NCI-H2171 (cell line): Measurements from ENCODE around the gene ABCA2.
"Not testable (repeated sequence)": the region's sequence is repeated elsewhere in the genome, so short reads cannot be mapped to it uniquely, and the experiment has no call there.

ENCODE experiments used
- DNase-seq: peaks from one replicate; lab custom pipeline; 2025; lab: John Stamatoyannopoulos, UW

ABCA2 gene

DNA sequence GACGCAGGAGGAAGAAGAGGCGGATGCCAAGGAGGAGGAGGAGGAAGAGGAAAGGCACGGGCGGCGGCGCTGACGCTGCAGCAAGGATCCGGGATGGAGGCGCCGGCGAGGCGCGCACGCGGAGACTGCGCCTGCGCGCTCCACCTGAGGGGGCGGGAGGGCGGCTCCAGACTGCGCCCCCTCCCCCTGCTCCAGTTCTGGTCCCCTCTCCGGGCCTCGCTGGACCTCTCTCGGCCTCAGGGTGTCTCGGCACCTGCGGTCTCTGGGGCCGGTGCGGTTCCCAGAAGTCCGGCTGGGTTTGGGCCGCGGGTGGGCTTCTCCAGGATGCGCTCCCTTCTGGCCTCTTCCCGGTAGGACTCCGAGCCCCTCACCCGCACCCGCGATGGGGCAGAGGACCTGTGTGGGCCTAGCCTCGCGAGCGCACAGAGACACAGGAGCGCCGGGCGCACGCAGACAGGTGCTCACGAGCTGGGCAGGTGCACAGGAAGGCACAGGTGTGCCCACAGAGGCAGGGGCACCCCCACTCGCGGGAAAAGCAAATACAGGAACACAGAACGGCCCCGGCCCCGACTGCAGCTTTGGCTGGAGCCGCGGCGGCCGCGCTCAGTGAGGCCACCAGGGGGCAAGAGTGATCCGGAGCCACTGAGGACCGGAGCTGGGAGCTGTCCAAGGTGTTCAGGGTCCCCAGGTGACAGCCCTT lies 18.2 kb upstream of the ABCA2 start, which contains the start of gene NPDC1:
TSS of gene NPDC1 (minus strand) at position 90 of the 700 bp plus-strand sequence. CDS start 188 bp downstream, outside the sequence.
- DNase-seq, result peak; percentile 86

DNA sequence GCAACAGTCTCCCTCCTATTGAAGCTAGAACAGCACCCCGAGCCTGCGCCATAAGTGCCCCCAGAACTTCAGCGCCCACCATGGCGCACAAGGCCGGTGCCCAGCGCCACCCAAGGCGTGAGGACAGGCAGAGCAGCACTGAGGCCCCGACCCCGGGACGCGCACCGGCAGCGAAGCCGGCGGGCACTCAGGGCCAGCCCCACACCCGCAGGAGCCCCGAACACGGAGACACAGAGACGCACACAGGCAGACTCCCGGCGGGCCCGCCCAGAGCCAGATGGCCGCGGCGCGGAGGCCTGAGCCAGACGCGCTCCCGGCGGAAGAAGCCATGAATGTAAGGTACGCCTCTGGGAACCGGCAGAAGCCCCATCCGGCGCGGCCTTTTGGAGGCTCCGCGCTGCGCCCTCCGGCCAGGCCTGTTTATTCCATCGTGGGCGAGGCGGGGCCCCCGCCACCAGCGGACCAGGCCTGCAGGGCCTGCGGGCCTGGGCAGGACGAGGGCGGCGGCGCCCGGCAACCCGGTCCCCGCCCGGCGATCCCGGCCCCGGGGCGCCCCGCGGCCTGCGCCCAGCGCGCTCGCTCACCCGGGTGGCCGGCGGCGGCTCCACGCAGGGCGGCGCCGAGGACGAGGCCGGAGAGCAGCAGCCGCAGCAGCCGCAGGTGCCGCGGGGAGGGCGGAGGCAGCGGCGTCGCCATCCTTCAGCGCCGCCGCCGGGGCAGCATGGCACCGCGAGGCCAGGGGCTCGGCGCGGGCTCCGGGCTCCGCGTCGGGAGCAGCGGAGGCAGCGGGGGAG lies 17.5 kb upstream of the ABCA2 start:
- peak; percentile 82 for DNase-seq

DNA sequence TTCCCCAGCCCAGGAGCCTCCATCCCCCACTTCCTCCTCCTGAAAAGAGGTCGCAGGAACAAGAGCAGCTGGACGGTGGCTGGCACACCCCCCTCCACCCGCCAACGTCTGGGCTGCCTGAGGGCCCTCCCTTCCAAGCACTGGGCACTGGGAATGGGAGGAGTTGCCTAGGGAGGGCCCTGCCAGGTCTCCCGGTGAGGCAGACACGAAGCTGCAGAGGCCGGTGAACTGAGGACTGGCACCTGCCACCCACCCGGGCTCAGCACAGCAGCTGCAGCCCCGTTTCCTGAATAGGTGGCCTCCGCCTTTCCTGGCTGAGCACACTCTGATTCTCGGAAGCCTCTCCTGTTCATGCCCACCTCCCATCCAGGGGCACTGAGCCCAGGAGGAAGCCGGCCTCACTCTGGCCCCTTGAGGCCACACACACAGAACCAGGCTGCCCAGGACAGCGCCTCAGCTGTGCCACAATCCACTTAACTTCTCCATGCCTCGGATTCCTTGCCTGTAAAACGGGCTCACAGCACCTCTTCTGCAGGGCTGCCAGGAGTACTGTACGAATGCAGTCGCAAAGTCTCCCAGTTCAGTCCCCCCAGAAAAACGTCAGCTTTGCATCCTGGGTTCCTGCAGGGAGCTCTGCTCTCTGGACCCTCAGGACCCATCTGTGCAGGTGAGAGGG lies 16.6 kb upstream of the ABCA2 start:
- DNase-seq, result no peak

DNA sequence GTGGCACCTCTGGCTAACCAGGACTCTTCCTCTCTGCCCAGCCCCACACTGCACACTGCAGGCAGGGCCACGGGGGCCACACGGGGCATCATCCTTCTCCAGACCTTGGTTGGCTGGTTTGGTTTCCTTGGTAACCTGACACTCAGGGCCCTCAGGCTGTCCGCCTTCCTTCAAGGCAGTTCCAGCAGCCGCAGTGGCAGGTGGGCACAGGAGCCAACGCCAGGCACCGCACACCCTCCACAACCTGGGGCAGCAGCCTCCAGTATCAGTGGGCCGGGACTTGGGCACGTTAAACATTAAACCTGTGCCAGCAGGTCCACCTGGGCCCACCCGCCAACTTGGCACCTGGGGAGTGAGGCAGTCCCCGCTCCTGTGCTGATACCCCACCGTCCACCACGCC lies 16.0 kb upstream of the ABCA2 start:
- DNase-seq, result no peak

DNA sequence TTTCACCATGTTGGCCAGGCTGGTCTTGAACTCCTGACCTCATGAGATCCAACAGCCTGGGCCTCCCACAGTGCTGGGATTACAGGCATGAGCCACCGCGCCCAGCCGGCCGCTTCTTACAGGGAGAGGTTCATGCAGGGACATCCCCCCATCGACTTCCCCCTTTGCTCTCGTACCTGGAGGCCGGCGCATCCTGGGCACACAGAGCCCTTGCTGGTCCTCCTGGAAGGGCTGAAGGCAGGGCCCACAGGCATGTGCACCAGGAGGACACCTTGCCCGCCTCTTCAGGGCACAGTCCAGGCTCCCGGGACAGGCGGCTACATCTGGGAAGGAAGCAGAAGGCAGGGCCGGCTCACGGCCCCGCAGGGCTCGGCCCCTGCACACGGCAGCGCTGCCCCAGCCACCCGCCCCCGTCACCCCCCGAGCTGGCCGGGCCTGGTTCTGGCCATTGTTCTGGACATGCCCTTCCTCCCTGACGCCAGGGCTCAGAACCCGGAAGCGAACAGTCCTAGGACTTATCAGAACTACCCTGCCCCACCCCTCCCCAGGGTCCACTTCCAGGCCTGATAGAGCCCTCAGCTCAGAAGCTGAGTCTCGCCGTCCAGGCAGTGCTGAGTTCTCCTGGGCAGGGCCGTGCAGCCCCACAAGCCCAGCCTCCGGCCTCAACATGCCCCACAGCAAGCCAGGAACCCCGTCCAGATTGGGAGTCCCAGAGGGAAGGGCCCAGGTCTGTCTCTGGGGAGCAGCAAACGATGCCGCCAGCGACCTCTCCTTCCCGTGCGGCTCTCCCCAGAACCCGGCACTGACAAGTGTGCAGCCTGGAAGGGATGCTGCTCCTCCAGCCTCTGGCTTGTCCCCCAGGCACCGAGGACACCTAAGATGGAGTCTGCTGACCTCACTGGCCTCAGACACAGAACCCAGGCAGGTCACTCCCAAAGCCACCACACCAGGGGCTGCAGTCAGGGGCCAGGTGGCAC lies 15.0 kb upstream of the ABCA2 start:
- no peak for DNase-seq

DNA sequence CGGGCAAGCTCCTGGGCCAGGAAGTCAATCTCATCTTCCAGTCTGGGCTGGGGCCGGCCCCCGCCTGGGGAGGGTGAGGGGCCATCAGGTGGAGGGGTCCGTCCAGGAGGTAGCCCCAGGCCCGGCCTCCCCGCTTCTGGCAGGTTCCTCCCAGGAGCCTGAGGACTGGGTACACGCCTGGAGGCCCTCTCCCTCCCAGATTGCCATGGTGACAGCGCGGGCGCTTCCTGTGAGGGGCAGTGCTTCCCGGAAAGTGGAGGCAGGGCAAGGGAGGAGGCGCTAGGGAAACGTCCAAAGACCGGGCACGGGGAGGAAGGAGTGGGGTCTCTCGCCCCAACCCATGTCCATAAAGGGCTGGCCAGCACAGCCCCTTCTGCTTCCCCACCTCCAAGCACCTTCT lies 13.1 kb upstream of the ABCA2 start:
- no peak for DNase-seq

DNA sequence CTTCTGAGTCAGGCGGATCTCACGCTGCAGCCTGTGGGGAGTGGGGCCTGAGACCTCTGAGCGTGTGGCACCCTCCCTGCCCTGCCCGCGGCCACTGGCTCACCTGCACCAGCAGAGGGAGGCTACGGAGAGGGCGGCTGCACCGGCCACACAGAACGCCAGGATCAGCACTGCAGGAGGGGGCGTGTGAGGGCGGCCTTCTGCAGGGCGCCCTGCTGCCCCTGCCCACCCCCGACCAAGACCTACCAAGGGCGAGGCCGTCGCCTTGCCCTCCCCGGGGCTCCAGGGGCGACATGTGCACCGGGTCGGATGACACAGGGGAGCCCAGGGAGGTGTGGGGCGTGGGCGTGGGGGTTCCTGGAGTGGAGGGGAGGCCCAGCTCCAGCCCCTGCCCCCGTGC lies 12.5 kb upstream of the ABCA2 start:
- DNase-seq, result no peak

DNA sequence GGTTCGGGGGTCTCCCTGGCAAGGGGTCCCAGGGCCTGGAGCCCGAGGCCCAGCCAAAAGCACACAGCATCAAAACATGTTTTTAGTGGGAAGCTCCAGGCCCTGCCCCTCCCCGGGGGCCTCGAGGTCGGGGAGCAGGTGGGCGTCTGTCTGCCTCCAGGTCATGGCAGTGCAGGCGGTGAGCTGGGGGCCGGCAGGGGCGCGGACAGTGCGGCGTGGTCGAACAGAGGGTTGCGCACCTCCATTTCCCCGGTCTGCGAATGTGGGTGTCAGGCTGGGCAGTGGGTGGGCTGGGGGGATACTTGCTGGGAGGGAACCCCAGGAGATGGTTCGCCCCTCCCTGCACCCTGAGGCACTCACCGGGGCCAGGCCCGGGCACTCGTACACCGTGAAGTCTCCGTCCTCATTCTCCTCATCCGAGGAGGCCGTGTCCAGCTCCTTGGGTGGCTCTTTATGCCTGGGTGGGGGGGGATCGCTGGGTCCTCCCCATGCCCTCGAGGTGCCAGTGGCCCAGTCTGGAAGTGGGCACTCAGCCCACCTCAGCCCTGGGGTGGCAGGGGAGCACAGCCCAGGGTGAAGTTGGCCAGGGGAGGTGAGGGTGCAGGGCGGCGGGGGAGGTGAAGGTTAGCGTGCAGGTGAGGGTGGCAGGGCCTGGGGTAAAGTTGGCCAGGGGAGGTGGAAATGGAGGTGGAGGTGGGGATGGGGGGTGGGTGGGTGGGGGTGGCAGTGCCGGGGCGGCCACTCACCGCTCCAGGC lies 11.8 kb upstream of the ABCA2 start:
- DNase-seq, result no peak

DNA sequence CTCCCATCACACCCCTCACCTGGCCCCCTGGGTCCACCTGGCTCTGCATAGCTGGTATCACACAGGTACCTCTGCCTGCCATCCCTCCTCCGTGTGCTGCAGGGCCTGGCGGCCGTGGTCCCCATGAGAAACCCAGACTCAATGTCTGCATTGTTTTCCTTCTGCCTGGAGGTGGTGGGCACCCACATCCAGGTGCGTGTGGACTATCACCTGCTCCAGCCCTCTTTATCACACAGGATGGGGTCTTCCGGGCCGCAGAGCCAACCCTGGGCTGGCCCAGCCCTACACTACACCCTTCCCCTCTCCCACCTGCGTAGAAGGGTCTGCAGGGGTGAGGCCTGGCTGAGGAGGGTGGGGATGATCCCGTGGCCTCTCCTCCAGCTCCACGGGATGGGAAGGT lies 10.9 kb upstream of the ABCA2 start:
- DNase-seq, result no peak

DNA sequence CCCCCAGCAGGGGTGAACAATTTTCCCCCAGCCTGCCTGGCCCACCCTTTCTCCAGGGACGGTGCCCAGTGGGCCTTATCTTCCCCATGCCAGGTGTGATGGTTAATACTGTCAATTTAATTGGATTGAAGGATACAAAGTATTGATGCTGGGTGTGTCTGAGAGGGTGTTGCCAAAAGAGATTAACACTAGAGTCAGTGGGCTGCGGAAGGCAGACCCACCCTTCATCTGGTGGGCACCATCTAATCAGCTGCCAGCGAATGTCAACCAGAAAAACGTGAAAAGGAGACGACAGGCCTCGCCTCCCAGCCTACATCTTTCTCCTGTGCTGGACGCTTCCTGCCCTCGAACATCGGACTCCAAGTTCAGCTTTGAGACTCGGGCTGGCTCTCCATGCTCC lies 9.4 kb upstream of the ABCA2 start:
- DNase-seq, result no peak

DNA sequence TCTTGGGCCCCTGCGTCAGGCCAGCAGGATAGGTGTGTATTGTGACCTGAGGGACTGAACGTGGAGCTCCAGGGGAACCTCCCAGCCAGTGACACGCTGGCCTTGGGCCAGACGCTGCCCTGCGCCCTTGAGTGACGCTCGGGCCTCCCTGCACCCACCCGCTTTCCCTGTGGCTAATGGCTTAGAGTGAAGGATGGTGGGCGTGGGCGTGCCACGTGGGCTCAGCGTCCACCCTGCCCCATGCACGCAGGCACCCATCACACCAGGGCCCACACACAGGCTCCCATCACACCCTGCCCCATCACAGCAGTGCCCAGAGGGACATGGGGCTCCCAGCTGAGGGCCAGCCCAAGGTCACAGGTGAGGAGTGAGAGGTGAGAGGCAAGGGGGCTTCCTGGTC lies 9.0 kb upstream of the ABCA2 start:
- no peak for DNase-seq

DNA sequence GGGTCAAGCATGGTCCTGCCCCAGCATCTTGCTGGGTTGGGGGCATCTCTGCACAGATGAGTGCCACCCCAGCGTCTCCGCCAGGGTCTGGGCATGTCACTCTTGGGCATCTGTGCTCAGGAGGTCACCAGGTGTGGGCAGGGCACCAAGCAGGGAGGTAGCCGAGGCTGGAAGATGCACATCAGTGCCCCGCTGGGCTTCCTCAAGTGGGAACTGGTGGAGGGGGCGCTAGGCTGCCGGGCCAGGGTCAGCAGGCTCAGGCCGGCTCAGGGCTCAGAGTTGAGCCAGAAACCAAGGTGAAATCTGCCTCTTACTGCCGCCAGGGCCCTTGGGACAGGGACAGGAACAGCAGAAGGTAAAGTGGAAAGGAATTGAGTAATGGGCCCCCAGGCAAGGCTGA lies 7.9 kb upstream of the ABCA2 start:
- no peak for DNase-seq

DNA sequence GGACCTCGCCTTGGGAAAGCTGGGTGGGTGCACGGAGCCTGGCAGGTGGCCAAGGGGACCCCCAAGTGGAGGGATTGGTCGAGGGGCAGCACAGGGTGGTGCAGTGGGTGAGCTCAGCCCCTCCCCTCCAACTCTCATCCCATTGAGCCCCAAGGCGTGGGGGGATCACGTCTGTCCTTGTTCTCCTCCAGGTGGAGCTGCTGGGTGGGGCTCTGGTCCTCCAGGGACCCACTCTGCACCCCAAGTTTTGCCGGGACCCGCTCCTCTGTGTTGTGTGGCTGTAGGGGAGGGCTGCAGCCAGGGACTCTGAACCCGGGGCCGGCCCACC lies 7.4 kb upstream of the ABCA2 start:
- no peak for DNase-seq

DNA sequence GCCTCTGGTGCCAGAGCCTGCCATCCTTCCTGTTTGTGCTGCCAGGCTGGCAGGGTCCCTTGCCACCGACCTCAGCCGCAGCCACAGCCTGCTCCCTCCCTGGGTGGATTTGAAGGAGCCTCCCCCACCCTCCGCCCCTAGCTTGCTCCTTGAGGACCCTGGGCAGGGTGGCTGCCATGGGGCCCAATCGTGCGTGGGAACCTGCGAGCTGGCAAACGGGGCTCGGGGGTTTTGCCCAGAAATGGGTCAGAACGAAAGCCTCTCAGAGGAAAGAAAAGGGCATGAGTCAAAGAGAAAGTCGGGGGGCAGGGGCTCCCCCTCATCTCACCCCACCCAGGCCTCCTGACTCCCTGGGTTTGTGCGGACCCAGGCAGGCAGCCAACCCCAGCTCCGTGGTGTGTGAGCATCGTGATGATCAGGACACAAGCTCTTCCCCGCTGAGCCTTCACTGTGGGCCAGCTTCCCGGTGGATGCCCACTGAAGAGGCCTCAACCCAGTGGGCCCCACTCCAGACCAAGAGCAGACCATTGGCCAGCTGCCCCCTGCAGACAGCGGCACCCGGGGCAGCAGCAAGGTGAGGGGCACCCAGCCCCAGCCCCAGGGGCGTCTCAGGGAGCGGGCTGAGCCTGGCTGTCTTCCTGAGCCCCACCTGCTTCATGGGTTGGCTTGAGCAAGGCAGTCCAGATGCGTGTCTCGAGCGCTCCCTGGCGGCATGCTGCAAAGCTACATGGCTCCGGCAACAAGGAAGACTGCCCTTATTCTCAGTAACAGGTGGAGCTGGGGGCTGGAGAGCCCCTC lies 6.9 kb upstream of the ABCA2 start:
- DNase-seq, result peak; percentile 90

DNA sequence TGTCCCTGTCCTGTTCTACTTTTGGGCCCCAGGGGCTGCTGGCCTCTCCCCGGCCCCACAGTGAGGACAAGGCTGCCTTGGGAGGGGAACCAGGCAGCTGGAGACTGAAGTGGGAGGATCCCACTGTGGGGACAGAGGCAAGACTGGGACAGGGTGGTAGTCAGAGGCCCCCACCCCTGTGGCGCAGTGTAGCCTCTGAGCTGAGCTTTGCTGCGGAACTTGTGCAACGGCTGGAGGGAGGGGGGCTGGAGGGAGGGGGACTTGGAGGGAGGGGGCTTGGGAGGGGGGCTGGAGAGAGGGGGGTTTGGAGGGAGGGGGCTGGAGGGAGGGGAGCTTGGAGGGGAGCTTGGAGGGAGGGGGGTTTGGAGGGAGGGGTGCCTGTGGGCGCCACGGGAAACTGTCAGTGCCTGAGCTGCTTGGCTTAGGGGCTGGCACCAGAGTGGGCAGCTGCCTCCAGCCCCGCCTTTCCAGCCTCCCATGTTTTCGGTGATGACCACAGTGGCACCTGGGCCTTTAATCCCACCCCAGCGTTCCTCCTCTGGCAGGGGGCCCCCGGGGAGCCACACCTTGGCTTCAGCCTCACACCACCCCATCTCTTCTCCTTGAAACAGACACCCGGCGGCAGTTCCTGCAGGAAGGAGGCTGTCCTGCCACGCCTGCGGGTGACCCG lies 6.1 kb upstream of the ABCA2 start:
- no peak for DNase-seq

DNA sequence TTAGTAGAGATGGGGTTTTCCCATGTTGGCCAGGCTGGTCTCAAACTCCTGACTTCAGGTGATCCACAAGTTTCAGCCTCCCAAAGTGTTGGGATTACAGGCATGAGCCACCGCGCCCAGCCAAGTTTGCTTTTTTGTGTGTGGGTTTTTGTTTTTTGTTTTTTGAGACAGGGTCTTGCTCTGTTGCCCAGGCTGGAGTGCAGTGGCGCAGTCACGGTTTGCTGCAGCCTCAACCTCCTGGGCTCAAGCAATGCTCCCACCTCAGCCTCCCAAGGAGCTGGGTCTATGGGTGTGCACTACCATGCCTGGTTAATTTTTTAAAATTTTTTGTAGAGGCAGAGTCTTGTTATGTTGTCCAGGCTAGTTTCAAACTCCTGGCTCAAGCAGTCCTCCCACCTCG lies 5.4 kb upstream of the ABCA2 start:
- not testable (repeated sequence) for DNase-seq

DNA sequence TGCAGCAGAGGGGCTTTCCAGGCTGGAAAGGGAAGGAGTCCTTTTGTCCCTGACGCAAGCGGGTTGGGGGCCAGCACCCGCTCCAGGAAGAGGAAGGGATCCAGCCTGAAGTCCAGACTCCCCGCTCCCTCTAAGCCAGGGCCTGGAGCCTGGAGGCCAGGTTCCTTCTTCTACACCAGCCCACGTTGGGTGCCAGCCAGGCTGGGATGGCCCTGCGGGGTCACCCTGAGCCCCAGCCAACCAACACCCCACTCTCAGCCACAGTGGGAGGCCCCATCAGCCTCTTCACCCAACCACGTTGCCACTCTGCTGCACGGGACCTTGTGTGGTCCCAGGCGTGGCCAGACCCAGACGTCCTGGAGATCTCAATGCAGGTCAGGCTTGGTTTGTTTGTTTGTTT lies 4.8 kb upstream of the ABCA2 start:
- DNase-seq, result no peak

DNA sequence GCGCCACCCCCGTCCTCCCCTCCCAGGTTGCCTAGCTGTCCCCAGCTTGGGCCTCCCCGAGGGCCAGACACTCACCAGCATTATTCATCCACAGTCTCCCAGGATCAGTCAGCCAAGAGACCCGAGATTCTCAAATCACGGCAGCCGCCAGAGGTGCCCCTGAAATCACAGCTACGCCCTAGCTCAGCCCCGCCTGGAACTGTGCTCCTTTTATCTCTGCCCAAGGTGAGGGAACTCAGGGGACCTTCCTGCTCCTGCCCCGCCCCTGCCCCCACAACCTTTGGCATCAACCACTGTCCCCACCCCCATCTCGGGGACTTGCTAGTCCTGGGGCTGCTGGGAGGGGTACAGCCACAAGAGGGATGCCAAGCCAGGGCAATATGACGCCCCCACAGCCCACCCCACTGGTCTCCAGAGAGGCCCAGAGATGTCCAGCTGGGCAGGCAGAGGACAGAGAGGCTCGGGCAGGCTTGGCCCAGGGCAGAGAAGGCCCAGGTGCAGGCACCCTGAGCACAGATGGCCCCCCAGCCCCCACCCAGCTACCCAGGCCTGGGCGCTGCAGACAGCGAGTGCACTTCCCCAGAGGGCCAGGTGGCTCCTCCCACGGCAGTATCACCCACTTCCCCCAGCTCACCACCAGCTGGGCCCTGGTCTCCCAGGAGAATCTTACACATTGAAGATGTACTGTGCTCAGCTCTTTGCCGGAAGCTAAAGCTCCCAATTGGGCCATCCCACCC lies 4.0 kb upstream of the ABCA2 start, which contains the start of gene FUT7:
TSS of gene FUT7 (minus strand) at position 185 of the 737 bp plus-strand sequence. CDS start at position 88, 97 bp downstream.
- peak; percentile 52 for DNase-seq
